GM21381 (cell line): ENCODE results near the gene STAB1.
"Not testable (repeated sequence)": the region's sequence is repeated elsewhere in the genome, so short reads cannot be mapped to it uniquely, and the experiment has no call there.

ENCODE experiments used
- ATAC-seq: cut with Tn5 transposase; IDR thresholded peaks from one replicate; pipeline ENCODE4 v1.9.1; 2021; ENCODE audit warnings: mild to moderate bottlenecking, moderate library complexity; ENCODE audit not compliant: unreplicated experiment

STAB1 gene

DNA sequence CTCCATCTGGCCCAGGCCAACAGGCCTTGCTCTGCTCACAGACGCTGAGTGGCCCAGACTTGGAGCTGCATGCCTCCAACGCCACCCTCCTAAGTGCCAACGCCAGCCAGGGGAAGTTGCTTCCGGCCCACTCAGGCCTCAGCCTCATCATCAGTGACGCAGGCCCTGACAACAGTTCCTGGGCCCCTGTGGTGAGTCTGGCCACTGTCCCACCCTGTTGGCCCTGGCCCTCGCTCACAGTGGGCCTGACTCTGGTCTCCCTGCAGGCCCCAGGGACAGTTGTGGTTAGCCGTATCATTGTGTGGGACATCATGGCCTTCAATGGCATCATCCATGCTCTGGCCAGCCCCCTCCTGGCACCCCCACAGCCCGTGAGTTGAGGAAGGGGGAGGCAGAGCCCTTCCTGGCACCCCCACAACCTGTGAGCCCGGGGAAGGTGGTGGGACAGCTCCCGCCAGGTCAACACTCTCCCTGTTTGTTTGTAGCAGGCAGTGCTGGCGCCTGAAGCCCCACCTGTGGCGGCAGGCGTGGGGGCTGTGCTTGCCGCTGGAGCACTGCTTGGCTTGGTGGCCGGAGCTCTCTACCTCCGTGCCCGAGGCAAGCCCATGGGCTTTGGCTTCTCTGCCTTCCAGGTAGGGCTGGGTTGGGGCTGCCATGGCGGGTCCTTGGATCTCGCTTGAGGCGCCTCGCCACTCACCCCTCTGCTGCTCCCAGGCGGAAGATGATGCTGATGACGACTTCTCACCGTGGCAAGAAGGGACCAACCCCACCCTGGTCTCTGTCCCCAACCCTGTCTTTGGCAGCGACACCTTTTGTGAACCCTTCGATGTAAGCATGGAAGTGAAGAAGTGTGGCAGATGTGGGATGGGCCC, 28.5 kb downstream of the STAB1 start:
- ATAC-seq = no peak

DNA sequence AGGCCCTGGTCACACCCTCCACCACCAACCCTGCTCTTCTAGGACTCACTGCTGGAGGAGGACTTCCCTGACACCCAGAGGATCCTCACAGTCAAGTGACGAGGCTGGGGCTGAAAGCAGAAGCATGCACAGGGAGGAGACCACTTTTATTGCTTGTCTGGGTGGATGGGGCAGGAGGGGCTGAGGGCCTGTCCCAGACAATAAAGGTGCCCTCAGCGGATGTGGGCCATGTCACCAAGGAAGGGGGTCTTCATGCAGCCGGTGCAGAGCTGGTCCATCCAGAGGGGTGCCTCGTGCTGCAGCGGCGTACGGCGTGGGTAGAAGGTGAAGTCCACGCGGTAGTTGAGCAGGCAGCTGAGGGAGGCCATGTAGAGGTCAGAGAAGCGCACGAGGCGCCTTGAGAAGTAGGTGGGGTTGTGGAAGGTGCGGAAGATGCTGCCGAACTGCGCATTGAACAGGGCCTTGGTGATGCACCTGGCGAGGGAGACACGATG, 29.2 kb downstream of the STAB1 start:
- ATAC-seq = no peak

DNA sequence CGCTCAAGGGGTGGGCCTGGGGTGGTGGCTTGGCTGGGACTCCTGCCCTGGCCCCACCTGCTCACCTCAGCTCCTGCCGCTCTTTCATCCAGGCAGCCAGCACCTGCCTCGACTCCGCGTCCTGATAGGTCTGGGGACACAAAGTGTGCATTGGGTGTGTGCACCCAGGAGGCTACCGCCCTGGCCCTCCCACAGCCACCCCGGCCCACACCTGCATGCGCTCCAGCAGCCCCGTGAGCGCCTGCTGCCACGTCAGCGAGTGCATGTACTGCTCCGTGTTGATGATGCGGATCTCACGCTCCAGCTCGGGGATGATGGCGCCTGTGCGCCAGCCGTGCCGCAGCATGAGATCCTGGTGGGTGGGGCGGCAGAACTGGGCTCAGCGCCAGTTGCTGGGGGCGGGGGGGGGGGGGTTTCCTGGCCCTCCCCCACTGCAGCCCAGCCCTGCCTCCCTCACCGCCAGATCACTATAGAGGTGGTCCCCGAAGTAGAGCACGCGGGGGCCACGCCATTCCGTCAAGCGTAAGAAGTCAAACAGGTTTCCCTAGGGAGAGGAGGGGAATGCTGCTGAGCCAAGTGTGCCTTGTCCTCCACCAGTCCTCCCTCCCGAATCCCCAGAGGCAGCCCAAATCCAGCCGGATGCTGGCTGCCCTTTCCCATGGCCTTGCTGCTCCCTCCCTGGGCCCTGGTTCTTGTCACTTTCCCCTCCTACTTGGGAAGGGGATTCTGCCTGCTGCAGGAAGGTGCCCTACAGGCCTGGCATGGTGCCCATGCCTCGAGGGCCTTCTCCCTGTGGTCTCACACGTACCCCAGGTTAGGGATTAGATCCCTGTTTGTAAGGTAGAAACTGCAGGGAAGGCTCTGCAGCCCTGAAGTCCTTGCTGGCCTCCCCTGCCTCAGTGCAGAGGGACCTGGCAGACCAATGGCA, 29.9 kb downstream of the STAB1 start:
- ATAC-seq = no peak

DNA sequence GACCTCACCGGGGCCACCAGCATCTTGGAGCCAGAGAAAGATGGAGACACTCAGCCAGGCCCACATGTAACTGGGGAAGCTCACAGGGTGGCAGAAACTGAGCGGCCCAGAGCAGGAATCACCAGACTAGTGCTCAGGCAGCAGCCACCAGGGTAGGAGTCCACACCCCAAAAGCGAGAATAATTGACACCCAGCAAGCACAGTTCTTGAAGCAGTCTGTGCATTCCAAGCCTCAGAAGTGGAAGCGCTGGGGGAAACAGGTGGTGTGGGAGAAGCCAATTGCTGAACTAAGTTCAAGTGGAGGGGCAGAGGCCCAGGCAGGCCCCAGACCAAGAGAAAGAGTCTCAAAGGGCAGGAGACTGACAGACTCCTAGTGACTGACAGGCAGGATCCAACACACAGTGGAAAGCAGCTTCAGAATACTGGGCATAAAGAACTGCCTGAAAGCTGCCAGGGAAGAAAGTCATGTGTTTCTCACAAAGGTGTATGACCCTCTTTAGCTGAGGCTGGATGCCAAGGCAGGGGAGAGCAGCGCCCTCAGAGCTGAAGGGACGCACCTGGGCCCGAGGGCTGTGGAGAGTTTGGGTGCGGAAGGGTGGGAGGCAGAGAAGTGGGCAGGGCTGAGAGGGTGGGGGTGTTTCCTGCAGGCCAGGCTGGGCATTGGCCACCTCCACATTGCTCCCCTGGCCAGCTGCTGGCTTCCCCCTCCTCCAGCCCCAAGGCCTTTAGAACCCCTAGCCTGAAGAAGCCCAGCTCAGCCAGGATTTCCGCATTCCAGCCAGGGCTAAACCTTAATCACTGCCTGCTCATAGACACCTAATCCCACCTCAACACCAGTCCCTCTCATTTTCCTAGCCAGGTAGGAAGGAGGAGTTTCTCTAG, 30.8 kb downstream of the STAB1 start:
- ATAC-seq = no peak

DNA sequence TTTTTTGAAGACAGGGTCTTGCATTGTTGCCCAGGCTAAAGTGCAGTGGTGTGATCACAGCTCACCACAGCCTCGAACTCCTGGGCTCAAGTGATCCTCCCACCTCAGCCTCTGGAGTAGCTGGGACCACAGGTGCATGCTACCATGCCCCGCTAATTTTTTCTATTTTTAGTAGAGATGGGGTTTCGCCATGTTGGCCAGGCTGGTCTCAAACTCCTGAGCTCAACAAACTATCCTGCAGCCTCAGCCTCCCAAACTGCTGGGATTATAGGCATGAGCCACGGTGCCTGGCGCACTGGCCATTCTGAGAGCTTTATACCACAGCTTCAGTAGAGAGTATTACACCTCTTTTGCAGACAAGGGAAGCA, 31.5 kb downstream of the STAB1 start:
- ATAC-seq = not testable (repeated sequence)

DNA sequence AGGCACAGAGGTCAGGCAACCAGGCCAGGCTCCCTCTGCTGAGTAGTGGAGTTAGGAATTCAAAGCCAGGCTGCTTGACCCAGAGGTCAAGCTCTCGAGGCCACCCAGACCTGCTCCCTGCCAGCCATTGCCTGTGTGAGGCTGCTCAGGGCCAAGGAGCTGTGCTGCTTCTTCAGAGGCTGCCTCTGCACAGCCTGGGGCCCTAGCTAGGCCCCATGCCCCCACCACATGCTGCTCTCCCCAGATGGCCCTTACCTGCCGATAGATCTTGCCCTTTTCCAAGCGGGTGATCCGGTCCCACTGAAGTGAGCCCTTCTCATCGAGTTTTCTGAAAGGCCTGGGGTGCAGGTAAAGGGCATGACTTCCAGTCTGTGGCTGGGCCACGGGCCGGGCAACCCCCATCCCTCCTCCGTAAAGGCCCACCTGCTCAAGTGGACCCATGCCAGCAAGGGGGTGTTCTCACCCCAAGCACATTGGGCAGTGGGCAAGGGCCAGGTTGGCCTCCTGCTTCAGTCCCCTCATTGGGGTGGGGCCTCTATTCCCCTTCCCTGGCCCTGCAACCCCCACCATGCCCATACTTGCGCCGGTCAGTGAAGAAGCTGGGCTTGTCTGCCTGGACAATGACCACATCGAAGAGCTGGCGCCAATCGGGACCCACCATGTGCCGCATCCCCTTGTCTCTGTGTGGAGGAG, 32.0 kb downstream of the STAB1 start:
- ATAC-seq = no peak

DNA sequence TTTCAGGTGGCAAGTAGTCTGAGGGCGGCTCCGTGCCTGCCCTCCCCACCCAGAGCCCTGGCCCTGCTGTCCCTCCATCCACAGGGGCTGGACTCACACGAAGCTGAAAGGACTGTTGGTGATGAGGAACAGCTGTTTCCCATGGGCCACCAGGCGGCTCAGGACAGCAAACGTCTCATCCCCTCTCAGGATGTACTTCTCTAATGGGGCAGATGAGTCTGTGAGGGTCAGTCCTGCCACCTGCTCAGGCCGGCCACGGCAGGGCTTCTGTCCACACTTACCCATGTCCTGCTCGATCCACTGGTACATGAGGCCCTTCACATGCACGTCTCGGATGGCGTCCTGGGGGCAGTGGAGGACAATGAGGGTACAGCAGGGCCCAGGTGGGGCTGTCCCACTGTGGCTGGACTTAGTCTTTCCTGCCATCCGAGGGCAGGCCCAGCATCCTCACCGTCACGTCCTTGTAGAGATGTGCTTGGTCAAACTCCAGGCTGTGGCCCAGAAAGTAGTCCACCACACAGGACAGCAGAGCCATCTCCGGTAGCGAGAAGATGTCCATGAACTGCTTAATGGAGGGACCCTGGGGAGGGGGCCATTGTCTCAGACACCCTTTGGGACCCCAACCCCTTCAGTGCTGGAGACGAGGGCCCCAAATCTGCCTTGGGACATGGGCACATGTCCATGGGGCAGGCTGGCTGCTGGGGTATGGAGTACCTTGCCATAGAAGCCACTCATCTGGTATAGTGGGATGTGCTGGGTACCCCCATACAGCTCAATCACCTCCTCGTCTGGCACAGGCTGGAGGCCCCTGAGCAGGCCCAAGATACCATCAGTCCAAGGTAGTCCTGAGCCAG, 32.8 kb downstream of the STAB1 start:
- ATAC-seq = no peak

DNA sequence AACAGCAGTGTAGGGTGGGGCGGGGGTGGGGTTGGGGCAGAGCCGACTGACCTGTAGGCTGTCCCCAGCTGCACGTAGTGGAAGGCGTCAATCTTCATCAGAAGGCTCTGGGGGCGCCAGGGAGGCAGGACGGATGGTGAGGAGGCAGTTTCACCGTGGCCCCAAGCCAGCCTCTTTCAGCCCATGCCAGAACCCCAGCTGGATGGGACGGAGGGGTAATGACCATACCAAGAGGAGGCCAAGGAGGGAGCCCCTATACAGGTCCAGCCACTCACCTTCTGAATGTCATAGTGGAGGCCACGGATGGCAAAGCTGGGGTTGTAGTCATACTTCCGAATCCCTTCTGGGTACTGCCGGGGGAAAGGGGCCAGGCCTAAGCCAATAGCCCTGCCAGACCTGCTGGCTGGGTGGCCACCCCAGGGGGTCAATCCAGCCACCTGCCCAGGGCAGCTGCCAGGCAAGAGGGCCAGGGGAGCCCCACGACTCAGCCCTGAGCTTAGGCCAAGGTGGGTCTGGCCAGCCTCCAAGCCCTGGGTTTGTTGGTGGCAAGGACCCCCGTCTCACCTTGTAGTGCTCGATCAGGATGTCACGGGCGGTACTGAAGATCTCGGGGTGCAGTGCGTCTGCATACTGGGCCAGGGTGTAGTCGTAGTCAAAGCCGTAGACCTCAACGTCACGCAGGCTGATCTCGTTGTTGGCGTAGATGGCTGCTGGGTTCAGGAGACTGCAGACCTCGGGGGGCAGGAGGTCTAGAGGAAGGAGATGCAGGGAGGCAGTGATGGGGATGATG, 33.6 kb downstream of the STAB1 start:
- no peak for ATAC-seq

DNA sequence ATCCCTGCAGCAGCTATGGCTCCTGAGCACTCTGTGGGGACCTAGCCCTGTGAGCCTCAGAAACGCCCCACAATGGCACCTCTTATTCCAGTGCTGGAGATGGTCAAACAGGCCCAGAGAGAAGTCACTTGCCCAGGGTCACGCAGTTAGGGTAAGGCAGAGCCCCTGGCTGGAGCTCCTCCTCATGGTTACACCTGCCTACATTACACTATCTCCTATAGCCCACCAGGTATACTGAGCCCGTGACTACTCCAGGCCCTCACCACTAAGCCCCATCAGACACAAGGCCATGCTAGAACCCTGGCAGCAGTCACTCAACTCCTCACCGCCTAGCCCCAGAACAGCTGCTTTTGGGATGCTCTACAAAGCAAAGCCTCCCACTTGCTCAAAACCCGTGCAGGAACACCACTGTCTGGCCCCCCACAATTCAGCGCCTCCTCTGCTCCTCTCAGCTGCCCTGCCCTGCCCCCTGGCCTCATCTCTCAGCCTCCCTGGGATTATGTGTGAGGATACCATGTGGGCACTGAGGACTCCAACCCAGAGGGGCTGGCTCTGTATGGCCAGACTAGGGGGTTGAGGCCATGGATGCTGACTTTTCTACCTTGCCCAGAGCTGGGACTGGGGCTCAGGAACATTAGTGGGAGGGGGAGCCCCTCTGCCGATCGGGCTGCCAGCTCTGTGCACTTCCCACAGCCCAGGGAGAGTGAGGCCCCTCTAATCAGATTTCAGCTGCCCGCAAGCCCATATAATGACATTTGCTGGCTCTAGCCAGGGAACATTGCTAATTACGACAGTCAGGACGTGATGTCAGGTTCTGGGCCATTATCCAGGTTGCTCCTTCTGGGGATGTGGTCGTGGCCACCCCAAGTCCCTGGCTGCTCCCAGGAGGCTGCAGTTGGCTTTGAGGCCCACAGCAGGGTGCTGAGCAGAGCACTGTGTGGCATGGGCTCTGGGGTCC, 34.5 kb downstream of the STAB1 start:
- ATAC-seq = no peak

DNA sequence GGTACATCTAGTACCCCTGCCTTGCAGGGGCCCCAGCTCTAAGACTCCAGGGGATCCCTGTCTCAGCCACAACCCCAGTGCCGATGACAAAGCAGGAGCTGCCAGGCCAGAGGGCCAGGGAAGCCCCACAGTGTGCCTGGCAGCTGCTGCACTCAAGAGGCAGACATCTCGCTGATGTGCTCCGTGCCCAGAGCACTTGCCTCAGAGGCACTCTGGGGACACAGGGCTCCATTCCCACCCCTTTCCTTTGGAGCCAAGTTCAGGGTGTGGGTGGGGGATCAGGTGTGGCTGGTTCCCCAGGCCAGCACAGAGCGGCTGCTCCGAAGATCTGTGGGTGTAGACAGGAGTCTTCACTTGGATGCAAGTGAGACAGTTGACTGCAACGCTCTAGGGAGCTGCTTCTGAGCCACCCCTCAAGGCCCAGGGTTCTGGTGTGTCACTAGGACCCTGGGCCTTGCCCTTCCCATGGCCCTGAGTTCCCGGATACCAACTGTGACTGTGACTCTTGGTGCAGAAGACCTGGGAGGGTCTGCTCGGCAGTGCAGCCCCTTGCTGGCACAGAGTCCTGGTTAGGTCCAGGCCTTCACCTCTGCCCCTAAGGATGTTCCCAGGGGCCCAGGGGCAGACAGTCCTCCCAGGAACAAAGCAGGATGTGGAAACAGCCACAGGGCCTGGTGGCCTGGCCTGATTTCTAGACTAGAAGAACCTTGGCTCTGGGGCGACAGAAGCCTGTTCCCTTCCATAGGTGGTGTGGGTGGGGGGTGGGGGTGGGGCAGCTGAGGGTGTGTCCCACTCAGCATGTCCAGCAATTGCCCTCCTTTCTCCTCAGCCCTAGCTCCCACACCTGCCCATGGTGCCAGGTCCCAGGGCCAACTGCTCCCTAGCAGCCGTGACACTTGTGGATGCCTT, 36.0 kb downstream of the STAB1 start:
- no peak for ATAC-seq

DNA sequence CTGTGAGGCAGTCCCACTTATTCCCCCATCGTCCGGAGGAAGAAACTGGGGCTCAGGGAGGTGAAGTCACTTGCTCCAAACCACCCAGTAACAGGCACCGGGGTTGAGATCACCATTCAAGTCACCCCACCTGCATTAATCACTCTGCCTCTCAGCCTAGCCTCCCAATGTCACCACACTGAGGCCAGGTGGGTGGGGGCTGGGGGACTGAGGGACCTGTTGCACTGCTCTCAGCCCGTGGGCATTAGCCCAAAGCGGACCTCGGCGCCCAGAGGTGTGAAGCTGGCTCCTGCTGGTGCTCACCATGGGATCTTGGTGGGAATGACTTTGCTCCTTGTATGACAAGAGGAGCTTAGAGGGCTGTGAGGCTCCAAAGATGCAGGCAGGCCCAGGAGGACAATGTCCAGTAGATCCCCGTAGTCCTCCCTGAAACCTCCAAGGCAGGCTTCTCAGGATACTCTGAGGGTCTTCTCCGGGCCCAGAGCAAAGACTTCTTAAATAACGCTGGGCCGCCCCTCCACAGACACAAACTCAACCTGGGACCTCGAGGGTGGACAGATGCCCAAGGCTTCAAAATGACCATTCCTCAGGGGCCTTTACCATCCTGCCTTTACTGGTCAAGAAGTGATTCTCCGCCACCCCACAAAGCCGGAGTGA, 36.9 kb downstream of the STAB1 start:
- ATAC-seq = no peak

DNA sequence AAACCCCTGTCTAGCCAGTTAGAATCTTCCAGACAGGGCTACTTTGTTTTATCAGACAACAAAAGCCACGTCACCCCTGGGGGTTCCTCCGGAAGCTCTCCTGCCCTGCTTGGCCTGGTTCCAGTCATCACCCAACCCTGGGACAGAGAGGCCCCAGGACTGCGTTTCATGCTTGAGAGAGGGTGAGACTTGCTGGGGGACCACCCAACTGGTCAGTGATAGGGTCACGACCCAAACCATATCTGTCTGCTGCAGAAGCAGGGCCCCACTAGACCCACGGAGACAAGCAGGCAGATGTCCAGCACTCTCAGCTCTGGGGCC, 37.3 kb downstream of the STAB1 start:
- ATAC-seq = no peak

DNA sequence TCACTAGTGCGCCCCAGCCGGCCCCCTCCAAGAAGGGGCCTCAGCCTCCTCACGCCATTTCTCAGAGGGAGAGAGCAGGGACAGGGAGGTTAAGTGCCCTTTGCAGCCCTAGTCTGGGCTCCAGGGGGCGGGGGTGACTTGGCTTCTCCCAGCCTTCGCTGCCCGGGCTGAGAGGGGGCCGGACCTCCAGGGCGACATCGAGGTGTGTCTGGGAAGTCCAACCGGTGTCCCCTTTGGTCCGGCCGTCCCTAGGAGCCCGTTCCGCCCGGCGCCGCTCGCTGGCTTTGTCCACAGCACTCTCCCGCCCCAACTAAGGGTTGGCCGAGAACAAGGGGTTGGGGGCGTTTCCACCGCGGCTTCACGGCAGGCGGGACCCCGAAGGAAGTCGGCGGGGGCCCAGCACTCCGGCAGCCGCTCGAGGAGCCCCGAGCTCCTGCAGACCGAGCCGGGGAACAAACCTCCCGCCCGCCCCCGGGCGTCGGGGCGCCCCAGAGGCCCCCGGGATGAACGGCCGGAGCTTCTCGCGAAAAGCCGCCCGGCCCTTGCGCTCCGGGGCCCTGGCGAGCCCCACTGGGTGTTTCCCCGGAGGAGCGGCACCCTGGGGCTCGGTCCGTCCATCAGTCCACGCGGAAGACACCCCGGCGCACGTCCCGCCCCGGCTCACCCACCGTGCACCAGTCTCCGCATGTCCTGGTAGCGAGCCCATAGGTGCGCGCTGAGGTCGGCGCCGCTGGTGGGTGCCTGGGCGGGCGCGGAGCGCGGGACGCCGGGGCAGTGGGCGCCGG, 37.9 kb downstream of the STAB1 start:
- no peak for ATAC-seq

DNA sequence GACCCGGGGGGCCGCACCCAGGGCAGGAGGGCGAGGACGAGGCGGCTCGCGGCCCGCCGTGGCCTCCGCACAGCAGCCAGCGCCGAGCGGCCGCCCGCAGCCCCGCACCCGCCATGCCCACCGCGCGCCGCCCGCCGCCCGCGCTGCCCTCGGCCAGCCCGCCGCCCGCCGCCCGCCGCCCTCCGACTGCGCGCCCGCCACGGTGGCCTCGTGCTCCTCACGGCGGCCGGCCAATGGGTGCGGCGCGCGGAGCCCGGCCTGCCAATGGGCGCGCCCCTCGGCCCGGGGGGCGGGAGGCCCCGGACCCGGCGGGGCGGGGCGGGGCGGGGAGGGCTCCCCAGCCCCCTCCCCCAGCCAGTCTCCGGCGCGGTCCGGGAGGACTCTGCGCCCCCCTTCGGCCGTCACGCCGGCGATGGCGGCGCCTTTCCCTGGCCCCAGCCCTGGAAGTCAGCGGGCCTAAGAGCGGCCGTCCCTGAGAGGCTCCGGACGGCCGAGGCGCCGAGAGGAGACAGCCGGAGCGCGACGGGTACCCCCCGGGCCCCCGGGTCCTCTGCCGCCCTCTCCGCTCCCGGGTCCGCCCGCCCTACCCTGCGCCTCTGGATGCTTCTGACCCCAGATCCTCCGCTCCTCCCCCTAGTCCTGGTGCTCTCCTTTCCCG, 38.6 kb downstream of the STAB1 start, which contains the start of gene NT5DC2:
Gene NT5DC2 (minus strand): TSS at position 235 of the 658 bp plus-strand sequence. CDS start 120 bp downstream, at position 115.
- peak; percentile 32 for ATAC-seq
